Progenitor cell of endocrine pancreas (in vitro differentiated cells): ENCODE results near the gene PRKACB. TPM values are rescaled to one million over a fixed set of nuclear protein-coding genes. Genes with fewer than 3 reads are reported as not detected.

Source experiments
- DNase-seq: peaks from one replicate; pipeline ENCODE4 v3.0.0; 2021; ENCODE audit warnings: low spot score; ENCODE audit not compliant: unreplicated experiment
- H3K27ac Mint-ChIP-seq: 2 replicates; pipeline ENCODE4 v1.8.0; 2021; ENCODE audit warnings: mild to moderate bottlenecking, moderate library complexity, mixed read lengths
- H3K27me3 Mint-ChIP-seq: 2 replicates; pipeline ENCODE4 v1.8.0; 2021; ENCODE audit warnings: mixed read lengths
- H3K36me3 Mint-ChIP-seq: 2 replicates; pipeline ENCODE4 v1.8.0; 2022; ENCODE audit warnings: mixed read lengths; ENCODE audit not compliant: insufficient read depth
- H3K4me1 Mint-ChIP-seq: 2 replicates; pipeline ENCODE4 v1.8.0; 2021; ENCODE audit warnings: low read depth, mixed read lengths
- H3K4me3 Mint-ChIP-seq: 2 replicates; pipeline ENCODE4 v1.8.0; 2021; ENCODE audit warnings: low read depth, mild to moderate bottlenecking, moderate library complexity, mixed read lengths
- H3K9me3 Mint-ChIP-seq: 2 replicates; pipeline ENCODE4 v1.8.0; 2021; ENCODE audit warnings: low read depth, mixed read lengths
- total RNA-seq: library from RNA; stranded (reverse); gene quantifications from 2 replicates; pipeline ENCODE4 v1.2.1, GENCODE V29; 2021
- TF ChIP-seq, protein P1 (sequence below): fragments of 200-600 bp; sonication (generic); IDR thresholded peaks from one replicate; pipeline ENCODE4 v1.5.0; 2021; ENCODE audit warnings: antibody characterized with exemption, mild to moderate bottlenecking; ENCODE audit not compliant: unreplicated experiment

PRKACB gene
- total RNA-seq, 1 donor from 2014 or later: 101 TPM

DNA sequence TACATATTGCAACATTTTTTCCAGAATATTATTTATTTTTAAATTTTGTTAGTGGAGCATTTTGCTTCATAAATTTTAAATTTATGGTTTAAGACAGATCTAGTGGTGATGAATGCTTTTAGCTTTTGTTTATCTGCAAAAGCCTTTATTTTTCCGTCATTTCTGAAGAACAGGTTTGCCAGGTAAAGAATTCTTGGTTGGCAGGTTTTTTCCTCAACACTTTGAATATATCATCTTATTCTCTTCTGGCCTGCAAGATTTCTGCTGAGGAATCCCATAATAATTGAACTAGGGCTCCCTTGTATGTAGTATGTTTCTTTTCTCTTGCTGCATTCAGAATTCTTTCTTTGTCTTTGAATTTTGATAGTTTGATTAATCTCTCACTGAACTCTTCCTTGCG, 106.6 kb downstream of the PRKACB start:
- H3K27ac Mint-ChIP-seq: no peak overlapping the region
- peaks cover 24% of the 10 kb centered on the region for H3K9me3 Mint-ChIP-seq
- TF ChIP-seq, protein P1, sequence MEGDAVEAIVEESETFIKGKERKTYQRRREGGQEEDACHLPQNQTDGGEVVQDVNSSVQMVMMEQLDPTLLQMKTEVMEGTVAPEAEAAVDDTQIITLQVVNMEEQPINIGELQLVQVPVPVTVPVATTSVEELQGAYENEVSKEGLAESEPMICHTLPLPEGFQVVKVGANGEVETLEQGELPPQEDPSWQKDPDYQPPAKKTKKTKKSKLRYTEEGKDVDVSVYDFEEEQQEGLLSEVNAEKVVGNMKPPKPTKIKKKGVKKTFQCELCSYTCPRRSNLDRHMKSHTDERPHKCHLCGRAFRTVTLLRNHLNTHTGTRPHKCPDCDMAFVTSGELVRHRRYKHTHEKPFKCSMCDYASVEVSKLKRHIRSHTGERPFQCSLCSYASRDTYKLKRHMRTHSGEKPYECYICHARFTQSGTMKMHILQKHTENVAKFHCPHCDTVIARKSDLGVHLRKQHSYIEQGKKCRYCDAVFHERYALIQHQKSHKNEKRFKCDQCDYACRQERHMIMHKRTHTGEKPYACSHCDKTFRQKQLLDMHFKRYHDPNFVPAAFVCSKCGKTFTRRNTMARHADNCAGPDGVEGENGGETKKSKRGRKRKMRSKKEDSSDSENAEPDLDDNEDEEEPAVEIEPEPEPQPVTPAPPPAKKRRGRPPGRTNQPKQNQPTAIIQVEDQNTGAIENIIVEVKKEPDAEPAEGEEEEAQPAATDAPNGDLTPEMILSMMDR: no peak
- no peaks in the 10 kb centered on the region for H3K27me3 Mint-ChIP-seq
- peaks cover 28% of the 10 kb centered on the region for H3K4me1 Mint-ChIP-seq
- H3K4me3 Mint-ChIP-seq: no peak overlapping the region
- H3K36me3 Mint-ChIP-seq: peaks cover 25% of the 10 kb centered on the region
- DNase-seq: no peak

GRCh38 chr1:84253036-84253435, 109.0 kb downstream of the PRKACB start:
- DNase-seq: no peak
- H3K27me3 Mint-ChIP-seq: no peaks in the 10 kb centered on the region
- no peak overlapping the region for H3K27ac Mint-ChIP-seq
- H3K9me3 Mint-ChIP-seq: peaks cover 30% of the 10 kb centered on the region
- TF ChIP-seq, protein P1: no peak
- peaks cover 34% of the 10 kb centered on the region for H3K4me1 Mint-ChIP-seq
- peaks cover 24% of the 10 kb centered on the region for H3K36me3 Mint-ChIP-seq
- H3K4me3 Mint-ChIP-seq: no peak overlapping the region

DNA sequence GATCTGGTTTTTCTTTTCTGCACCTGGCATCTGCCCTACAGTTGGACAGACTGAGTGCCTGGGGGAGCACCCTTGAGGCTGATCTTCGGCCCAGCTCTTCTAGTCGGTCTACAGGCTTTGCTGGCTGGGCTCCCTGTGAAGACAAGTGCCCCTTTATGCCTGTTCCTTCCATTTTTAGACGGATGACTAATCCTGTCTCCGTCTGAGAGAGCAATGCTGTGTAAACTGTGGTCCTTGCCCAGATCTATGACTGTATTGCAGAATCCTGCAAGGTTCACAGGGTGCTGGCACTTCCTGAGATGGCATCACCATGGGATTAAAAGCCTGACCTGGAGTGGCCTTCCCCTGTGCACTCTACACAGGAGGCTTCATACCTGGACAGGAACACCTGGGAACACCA, 109.8 kb downstream of the PRKACB start:
- H3K36me3 Mint-ChIP-seq: peaks cover 25% of the 10 kb centered on the region
- DNase-seq: no peak
- H3K9me3 Mint-ChIP-seq: peaks cover 32% of the 10 kb centered on the region
- H3K4me1 Mint-ChIP-seq: peaks cover 39% of the 10 kb centered on the region
- no peak overlapping the region for H3K4me3 Mint-ChIP-seq
- TF ChIP-seq, protein P1: no peak
- no peak overlapping the region for H3K27ac Mint-ChIP-seq
- H3K27me3 Mint-ChIP-seq: no peaks in the 10 kb centered on the region

GRCh38 chr1:84254703-84255238, 110.7 kb downstream of the PRKACB start:
- TF ChIP-seq, protein P1: no peak
- H3K27ac Mint-ChIP-seq: peak overlapping the region; percentile 46
- H3K9me3 Mint-ChIP-seq: peaks cover 29% of the 10 kb centered on the region
- H3K4me3 Mint-ChIP-seq: no peak overlapping the region
- peaks cover 21% of the 10 kb centered on the region for H3K36me3 Mint-ChIP-seq
- peaks cover 48% of the 10 kb centered on the region for H3K4me1 Mint-ChIP-seq
- no peaks in the 10 kb centered on the region for H3K27me3 Mint-ChIP-seq
- DNase-seq: no peak

- H3K9me3 Mint-ChIP-seq: peaks cover 23% of the 10 kb centered on the region
- no peaks in the 10 kb centered on the region for H3K27me3 Mint-ChIP-seq
- H3K27ac Mint-ChIP-seq: no peak overlapping the region
- H3K36me3 Mint-ChIP-seq: peaks cover 15% of the 10 kb centered on the region
- H3K4me3 Mint-ChIP-seq: no peak overlapping the region
- peaks cover 54% of the 10 kb centered on the region for H3K4me1 Mint-ChIP-seq
- TF ChIP-seq, protein P1: no peak
- DNase-seq: no peak
These were observed 111.5 kb downstream of the PRKACB start for GRCh38 chr1:84255582-84255981.
